Adipocyte (in vitro differentiated cells): ENCODE data around the gene BAIAP2.
"Not testable (repeated sequence)": the region's sequence is repeated elsewhere in the genome, so short reads cannot be mapped to it uniquely, and the experiment has no call there.

Source experiments
- DNase-seq: peaks from one replicate; pipeline ENCODE4 v3.0.0-alpha.2; 2015; ENCODE audit warnings: low read depth
- H3K27me3 ChIP-seq: replicated peaks from 2 replicates; pipeline ENCODE4 v1.7.0; 2013; ENCODE audit warnings: mild to moderate bottlenecking, low read length, moderate library complexity; ENCODE audit not compliant: control insufficient read depth, insufficient read depth
- H3K36me3 ChIP-seq: 2 replicates; pipeline ENCODE4 v1.7.0; 2013; ENCODE audit warnings: low read length, mild to moderate bottlenecking, moderate library complexity; ENCODE audit not compliant: control insufficient read depth, insufficient read depth, severe bottlenecking
- H3K4me1 ChIP-seq: 2 replicates; pipeline ENCODE4 v1.7.0; 2013; ENCODE audit warnings: mild to moderate bottlenecking, low read length, moderate library complexity; ENCODE audit not compliant: control insufficient read depth, insufficient read depth
- H3K4me3 ChIP-seq: 2 replicates; pipeline ENCODE4 v1.7.0; 2013; ENCODE audit warnings: mild to moderate bottlenecking, low read length, moderate library complexity
- H3K9ac ChIP-seq: 2 replicates; pipeline ENCODE4 v1.7.0; 2013; ENCODE audit warnings: mild to moderate bottlenecking, low read length, moderate library complexity
- H3K9me3 ChIP-seq: 2 replicates; pipeline ENCODE4 v1.7.0; 2013; ENCODE audit warnings: mild to moderate bottlenecking, low read length, moderate library complexity; ENCODE audit not compliant: control insufficient read depth

The BAIAP2 gene

DNA sequence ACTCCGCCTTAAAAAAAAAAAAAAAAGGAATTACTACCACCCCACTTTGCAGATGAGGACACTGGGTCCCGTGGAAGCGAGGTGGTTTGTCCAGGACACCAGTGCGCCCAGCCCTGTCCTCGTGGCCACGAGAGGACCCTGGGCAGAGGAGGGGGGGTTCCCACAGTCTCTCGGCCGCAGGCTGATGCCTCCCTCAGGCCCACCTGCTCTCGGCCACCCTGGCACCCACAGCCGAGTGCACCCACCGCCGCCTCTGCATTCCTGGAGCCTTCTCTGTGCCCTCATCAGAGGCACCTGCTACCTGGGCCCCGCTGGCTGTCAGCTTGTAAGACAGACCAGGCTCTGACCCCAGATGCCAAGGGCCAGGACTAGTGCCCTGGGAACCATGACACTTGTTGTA, 102.3 kb downstream of the BAIAP2 start:
- H3K27me3 ChIP-seq = peaks cover 30% of the 10 kb centered on the region

GRCh38 chr17:81138083-81138482, 103.1 kb downstream of the BAIAP2 start:
- Histone ChIP-seq H3K27me3 (peaks cover 30% of the 10 kb centered on the region), H3K9ac (no peak overlapping the region), H3K4me3 (no peak overlapping the region), H3K4me1 (no peaks in the 10 kb centered on the region), H3K9me3 (no peaks in the 10 kb centered on the region), H3K36me3 (no peaks in the 10 kb centered on the region)
- no peak for DNase-seq

More for the DNA sequence above, 102.3 kb downstream of the BAIAP2 start:
- H3K36me3 ChIP-seq = no peaks in the 10 kb centered on the region
- H3K9me3 ChIP-seq = no peaks in the 10 kb centered on the region
- H3K4me1 ChIP-seq = no peaks in the 10 kb centered on the region
- no peak overlapping the region for H3K9ac ChIP-seq
- no peak overlapping the region for H3K4me3 ChIP-seq
- DNase-seq = no peak

DNA sequence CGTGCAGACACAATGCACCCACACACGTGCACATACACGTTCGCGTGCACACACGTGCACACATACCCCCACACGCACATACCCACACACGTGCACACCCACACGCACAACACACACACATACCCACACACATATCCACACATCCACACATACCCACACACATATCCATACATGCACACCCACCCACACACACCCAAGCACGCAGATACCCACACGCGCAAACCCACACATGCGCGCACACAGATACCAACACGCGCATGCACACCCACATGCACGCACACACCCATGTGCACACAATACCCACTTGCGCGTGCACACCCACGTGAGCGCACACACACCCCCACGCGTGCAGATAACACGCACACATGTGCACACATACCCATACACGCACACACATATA, 103.5 kb downstream of the BAIAP2 start:
- Histone ChIP-seq H3K9me3 (no peaks in the 10 kb centered on the region), H3K4me1 (no peaks in the 10 kb centered on the region), H3K9ac (no peak overlapping the region), H3K27me3 (peaks cover 30% of the 10 kb centered on the region), H3K36me3 (no peaks in the 10 kb centered on the region), H3K4me3 (no peak overlapping the region)
- DNase-seq = no peak

- H3K4me3 ChIP-seq = no peak overlapping the region
- no peaks in the 10 kb centered on the region for H3K4me1 ChIP-seq
- no peaks in the 10 kb centered on the region for H3K36me3 ChIP-seq
- peaks cover 25% of the 10 kb centered on the region for H3K27me3 ChIP-seq
- no peak for DNase-seq
- H3K9me3 ChIP-seq = no peaks in the 10 kb centered on the region
- no peak overlapping the region for H3K9ac ChIP-seq
Measured at GRCh38 chr17:81139428-81139827, 104.5 kb downstream of the BAIAP2 start.

DNA sequence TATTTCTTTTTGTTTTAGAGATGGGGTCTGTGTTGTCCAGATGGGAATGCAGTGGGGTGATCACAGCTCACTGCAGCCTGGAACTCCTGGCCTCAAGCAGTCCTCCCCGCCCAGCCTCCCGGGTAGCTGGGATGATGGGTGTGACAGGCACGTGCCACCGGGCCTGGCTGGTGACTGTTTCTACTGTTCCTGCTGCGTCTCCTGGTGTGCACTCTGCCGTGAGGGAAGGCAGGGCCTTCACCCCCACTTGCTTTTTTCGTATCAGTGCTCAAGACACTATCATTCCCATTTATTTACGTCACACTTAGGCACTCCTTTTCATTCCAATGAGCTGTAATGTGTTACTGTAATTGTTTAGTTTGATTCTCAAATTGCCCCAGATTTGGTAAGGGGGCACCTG, 105.1 kb downstream of the BAIAP2 start:
- Histone ChIP-seq H3K9me3 (no peaks in the 10 kb centered on the region), H3K4me1 (no peaks in the 10 kb centered on the region), H3K9ac (no peak overlapping the region), H3K36me3 (no peaks in the 10 kb centered on the region), H3K27me3 (peaks cover 19% of the 10 kb centered on the region), H3K4me3 (no peak overlapping the region)
- no peak for DNase-seq

GRCh38 chr17:81140695-81141094, 105.7 kb downstream of the BAIAP2 start:
- no peaks in the 10 kb centered on the region for H3K4me1 ChIP-seq
- H3K36me3 ChIP-seq = no peaks in the 10 kb centered on the region
- H3K4me3 ChIP-seq = no peak overlapping the region
- peaks cover 15% of the 10 kb centered on the region for H3K27me3 ChIP-seq
- H3K9ac ChIP-seq = no peak overlapping the region
- H3K9me3 ChIP-seq = no peaks in the 10 kb centered on the region
- no peak for DNase-seq

GRCh38 chr17:81142301-81143199, 107.6 kb downstream of the BAIAP2 start:
- peak; percentile 85 for DNase-seq
- peaks cover 11% of the 10 kb centered on the region for H3K27me3 ChIP-seq
- no peaks in the 10 kb centered on the region for H3K4me1 ChIP-seq
- H3K9me3 ChIP-seq = no peaks in the 10 kb centered on the region
- H3K9ac ChIP-seq = no peak overlapping the region
- H3K36me3 ChIP-seq = no peaks in the 10 kb centered on the region
- H3K4me3 ChIP-seq = no peak overlapping the region

DNA sequence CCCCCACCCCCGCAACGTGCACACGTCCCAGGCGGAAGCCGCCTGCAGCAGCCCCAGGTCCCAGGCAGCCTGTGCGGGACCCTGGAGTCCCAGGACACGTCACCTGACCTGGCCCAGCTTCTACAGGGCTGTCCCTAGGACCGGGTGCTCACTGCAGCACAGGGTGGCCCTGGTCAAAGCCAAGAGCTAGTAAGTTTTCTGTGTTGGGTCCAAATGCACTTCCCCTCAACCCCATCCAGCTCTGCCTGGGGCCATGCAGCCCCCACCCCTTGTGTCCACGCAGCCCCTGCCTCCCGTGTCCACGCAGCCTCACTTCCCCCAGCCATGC, 108.2 kb downstream of the BAIAP2 start:
- no peaks in the 10 kb centered on the region for H3K9me3 ChIP-seq
- DNase-seq = no peak
- no peak overlapping the region for H3K9ac ChIP-seq
- H3K36me3 ChIP-seq = no peaks in the 10 kb centered on the region
- H3K4me3 ChIP-seq = no peak overlapping the region
- H3K4me1 ChIP-seq = no peaks in the 10 kb centered on the region
- peaks cover 14% of the 10 kb centered on the region for H3K27me3 ChIP-seq

DNA sequence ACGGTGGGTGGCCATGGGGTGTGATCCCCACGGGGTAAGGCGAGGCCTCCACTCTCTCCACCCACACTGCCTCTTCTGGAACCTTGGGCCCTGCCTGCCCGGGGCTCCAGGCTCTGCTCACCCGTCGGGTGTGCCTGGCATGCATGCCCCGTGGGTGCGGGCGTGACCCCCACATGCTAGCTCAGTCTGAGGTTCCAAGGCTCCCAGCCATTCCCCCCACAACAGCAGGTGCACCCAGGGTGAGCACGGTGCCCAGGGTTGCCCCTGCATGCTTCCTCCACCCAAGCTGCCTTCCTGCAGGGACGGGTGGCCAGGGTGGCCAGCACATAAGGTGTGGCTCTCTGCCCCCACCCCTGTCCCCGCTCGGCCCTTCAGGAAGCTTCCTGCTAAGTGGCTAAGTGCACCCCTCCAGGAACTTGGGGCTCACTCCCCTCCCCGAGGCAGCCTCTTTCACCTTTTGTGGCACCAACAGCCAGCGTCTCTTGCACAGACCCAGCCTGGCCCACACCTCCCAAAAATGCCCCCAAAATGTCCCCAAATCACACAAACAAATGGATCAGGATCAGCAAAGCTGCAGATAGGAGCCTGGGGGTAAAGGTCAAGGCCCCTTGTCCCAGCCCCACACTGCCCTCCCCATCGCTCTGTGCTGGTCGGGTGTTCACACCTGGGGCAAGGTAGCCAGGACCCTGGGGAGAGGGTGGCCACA, 108.9 kb downstream of the BAIAP2 start:
- no peaks in the 10 kb centered on the region for H3K9me3 ChIP-seq
- H3K9ac ChIP-seq = no peak overlapping the region
- peaks cover 21% of the 10 kb centered on the region for H3K27me3 ChIP-seq
- no peak for DNase-seq
- no peaks in the 10 kb centered on the region for H3K36me3 ChIP-seq
- H3K4me1 ChIP-seq = no peaks in the 10 kb centered on the region
- H3K4me3 ChIP-seq = no peak overlapping the region

GRCh38 chr17:81144423-81144781, 109.5 kb downstream of the BAIAP2 start:
- no peaks in the 10 kb centered on the region for H3K36me3 ChIP-seq
- DNase-seq = no peak
- no peak overlapping the region for H3K9ac ChIP-seq

GRCh38 chr17:81146208-81146607, 111.3 kb downstream of the BAIAP2 start:
- H3K4me3 ChIP-seq, H3K4me1 ChIP-seq, DNase-seq, H3K9me3 ChIP-seq, H3K9ac ChIP-seq, H3K36me3 ChIP-seq: not testable (repeated sequence)
- H3K27me3 ChIP-seq = peaks cover 16% of the 10 kb centered on the region

More at GRCh38 chr17:81144423-81144781, 109.5 kb downstream of the BAIAP2 start:
- Histone ChIP-seq H3K4me3 (no peak overlapping the region), H3K9me3 (no peaks in the 10 kb centered on the region), H3K4me1 (no peaks in the 10 kb centered on the region), H3K27me3 (peaks cover 21% of the 10 kb centered on the region)
